HG02943 (cell line): ENCODE data around the gene SSPN.
"Not testable (repeated sequence)": the region's sequence is repeated elsewhere in the genome, so short reads cannot be mapped to it uniquely, and the experiment has no call there.

Experiments used
- ATAC-seq: cut with Tn5 transposase; IDR thresholded peaks from one replicate; pipeline ENCODE4 v1.9.1; 2021; ENCODE audit warnings: mild to moderate bottlenecking, low read depth, moderate library complexity; ENCODE audit not compliant: unreplicated experiment

SSPN gene

DNA sequence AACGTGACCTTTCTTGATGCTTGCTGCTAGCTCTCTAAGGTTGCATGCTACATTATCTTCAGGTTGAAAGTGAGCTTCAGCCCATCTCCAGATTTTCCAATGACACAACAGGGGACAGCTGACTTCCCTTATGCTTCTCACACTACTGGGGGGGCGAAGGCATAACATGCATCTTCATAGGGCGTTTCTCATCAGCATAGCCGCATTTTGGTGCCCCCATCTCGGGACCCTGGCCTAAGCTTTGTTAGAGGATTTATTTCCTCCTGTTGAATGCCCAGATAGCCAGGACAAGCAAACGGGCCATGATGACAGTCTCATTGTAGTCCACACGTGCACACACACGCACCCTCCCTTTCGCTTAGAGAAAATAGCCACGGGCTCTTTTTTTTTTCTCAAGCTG is 30.7 kb downstream of the SSPN start:
- ATAC-seq = no peak

DNA sequence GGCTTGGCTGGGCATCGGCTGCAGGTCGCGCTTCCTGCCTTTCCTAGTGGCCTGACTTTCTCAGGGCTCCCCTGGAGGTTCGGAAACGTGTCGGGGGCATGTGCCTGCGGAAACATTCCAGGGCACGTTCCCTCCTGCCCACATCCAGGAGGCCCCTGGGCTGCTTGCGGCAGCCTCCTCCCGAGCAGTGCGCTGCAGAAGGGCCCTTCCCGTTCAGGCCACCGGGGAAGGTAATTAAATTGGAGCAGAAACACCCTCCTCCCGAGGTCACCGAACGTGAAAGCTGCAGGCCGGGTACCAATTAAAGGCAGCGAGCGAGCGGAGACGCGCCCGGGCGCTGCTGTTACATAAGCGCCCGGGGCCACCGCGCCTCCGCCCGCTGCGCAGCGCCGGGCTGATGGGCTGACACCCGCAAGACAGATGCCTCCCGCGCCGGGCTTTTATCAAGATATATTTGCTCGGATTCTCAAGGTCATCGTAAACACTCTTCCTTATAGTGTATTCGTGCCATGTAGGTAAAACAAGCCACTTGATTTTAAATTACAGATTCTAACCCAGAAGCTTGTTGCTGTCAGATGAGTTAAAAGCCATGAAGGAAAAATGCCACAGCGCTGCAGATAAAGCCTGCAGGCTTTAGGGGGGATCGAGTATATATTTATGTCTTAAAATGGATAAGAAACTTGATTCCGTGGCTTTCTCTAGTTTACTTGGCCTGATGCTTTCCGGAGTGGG is 31.4 kb downstream of the SSPN start:
- no peak for ATAC-seq

DNA sequence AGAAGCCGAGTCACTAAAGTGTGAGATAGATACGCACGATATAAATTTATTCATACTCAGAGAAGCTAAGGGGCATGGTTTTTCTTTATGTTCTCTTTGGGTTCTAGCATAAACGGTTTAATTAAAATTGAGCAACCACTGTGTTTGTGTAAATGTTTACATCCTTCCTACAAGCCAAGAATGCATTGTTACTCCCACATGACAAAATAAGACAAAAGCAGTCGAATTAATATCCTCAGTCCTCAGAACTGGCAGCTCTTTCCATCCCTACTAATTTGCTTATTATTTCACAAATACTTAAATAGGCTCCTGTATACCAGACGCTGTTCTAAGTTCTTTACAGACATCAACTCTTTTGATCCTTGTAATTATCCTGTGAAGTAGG is 32.0 kb downstream of the SSPN start:
- no peak for ATAC-seq

DNA sequence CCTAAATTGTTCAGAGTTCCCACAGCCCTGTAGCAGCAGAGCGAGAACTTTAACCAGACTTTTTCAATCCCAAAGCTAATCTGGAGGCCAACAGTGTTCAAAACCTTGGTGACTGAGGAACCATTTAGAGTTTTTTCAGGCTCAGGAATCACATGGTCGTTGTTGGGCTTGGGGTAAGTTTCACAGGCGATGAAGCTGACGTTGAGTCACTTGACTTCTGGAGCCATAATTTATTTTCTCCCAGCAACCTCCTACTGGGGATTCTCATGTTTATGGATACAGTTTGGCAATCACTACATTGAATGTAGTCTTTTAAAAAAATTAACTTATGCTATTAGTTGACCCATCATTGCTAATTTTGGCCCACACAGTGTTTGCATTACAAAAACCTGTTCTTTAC is 34.5 kb downstream of the SSPN start:
- ATAC-seq = no peak

DNA sequence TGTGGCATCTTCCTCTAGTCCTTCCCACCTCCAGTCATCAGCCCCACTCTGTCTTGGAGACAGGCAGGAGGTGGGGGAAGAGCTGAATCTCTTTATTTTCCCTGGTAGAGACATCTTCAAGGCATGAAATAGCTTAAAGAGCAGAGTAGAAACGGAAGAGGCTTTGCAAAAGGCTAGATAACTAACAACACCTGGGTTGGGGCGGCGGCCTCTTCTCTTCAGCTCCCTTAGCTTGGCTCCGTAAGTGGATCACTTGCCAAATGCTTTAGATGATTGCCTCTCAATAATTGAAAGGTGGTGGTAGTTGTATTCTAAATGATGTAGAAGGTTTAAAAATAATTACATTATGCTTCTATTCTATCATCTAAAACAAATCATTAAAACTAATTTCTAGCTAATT is 36.1 kb downstream of the SSPN start:
- ATAC-seq = no peak

DNA sequence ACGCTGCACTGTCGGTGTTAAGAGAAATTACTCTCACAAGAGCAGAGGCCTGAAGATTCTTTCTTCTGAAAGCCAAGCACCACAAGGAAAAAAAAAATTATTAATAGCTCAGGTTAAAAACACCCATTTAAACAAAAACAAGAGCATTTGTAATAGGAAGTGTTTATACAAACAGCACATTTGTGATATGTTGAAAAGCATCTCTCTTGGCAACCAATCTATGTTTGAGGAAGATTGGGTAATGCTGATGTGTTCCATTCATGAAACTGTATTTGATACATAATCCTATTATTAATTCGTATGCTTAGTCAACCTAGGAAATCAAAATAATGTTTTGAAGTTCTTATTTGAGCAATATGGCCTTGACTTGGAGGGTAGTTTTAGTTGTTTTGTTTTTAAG is 36.5 kb downstream of the SSPN start:
- no peak for ATAC-seq

DNA sequence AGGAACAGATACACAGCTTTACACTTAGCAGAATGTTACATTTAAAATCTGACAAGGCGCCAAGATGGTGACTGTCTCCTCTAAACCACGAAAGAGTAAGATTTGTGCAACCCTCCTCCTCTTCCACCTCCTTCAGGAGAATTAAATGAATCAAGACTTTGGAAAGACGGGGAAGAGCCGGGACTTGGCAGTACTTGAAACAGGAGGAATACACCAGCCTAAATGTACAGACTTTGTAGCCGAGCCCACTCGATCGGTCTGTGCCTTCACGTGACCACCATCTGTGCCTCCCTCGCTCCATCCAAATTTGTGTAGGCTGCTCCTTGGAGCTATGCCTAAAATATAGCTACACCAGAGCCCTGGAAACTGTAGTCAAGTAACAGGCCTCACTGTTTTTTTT is 38.3 kb downstream of the SSPN start:
- ATAC-seq = no peak

DNA sequence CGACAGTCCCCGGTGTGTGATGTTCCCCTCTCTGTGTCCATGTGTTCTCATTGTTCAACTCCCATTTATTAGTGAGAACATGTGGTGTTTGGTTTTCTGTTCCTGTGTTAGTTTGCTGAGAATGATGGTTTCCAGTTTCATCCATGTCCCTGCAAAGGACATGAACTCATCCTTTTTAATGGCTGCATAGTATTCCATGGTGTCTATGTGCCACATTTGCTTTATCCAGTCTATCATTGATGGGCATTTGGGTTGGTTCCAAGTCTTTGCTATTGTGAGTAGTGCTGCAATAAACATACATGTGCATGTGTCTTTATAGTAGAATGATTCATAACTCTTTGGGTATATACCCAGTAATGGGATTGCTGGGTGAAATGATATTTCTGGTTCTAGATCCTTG is 40.1 kb downstream of the SSPN start:
- ATAC-seq = not testable (repeated sequence)

DNA sequence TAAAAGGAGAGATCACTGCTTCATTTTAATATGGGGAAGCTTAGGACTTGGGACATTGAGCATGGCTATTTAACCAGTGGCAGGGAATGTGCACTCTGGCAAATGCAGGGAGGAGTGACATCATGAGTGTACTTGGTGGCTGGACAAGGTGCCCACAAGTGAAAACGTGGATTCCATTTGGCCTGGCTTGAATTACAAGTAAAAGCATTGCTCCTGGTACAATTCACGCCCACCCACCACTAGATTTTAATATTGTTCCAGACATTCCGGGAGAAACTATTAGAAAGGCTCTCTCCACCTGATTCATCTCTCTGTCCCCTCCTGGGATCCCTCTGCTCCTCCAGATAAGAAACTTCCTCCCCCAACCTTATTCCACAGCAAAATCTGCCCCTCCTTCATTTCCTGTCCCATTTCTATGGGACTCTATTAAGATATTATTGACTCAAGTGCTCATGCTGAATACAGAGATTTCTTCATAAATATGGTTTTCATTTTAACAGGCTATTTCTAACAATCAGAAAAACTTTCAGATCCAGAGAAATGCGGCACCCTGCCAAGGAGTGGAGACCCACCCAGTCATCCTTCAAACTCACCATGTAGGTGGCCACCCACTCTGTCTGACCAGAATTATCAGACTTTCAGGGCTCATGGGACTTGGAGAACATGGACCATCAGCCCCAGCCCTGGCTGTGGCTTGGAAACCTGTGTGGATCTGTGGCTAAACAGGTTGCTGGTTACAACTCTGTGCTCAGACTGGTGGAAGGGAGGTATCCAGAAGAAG is 43.2 kb downstream of the SSPN start:
- ATAC-seq = no peak

DNA sequence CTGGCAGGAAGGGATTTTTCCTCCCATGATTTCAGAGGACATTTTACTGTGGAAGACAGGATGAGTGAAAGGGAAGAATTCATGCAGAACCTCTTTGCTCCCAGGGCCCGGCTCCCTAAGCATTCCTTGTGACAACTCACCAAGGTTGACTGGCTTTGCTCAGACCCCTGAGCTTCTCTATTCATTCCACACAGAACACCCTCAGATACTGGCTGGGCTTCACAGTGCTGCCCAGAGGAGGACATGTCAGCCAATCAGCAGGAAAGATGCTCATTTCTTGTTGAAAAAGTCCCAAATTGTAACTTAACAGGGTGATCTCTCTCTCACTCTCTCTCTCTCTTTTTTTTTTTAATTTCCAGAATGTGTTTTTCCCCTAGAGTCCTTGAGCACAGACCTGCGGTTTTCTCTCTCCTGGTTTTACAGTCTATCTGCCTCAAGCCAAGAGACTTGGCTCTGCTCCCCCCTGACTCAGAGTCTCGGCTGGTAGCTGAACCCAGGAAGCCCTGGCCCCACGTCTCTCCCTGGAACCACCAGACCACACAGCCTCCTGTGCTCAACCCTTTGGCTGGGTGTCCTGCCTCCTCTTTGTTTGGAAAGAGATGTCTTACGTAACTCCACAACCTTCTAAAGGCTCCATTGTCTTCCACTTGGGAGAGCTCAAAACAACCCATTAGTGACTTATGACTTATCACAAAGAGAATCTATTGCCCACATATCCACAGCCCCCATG is 43.9 kb downstream of the SSPN start:
- ATAC-seq = no peak

DNA sequence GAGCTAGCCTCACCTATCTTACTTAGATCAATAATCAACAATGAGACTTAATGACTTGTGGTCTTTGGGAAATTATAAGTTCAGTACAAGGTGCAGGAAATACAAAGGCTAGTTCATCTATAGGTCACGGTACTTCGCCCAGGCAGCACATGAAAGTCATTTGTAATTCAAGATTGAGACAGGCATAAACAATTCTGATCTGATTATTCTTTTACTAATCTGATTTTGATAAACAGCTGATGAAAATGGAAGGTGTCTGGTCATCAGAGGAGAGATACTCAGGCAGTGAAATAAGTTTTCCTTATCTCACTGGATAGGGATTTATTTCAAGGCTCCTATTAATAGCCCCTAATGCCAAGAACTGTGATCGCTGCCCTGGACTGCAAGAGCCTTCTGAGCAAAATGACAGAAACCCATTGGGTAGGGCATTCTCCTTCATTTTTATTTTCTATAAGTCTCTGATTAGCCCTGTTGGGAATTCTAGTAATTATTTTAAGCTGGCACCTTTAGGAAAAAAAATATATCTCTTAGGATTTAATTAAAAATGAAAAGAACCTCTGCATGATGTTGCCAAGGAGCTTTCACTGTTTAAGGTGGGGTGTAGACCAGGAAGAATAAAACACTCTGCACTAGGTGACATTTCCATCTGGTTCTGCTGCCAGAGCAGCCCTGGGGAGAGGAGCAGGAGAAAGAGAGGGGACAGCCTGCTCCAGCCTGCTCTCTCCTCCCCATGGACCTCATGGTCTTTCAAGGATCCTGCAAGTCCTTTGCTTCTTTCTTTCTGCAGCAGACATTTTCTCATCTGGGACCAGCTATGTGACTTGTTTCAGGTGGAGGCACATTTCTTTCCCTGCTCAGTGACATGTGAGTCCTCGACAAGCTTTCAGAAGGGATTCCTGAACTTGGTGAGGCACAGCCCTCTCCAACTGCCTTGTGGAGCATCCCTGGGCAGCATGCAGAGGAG is 44.8 kb downstream of the SSPN start:
- no peak for ATAC-seq

DNA sequence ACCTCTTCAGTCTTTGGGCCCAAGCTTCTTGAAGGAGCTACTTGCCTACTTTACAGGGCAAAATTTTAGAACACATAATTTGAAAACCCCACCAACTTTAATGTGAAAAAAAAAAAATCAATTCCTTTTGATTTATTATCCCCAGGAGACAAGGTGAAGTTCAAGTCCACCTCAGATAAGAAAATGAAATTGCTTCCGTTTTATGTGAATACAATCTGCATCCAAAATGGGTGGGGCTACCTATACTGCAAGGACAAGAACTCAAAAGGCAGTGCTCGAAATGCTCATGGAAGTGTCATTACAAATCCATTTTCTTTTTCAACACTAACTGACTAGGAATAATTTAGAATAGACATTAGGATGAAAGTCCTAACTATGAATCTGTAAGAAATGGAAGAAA is 45.7 kb downstream of the SSPN start:
- no peak for ATAC-seq

DNA sequence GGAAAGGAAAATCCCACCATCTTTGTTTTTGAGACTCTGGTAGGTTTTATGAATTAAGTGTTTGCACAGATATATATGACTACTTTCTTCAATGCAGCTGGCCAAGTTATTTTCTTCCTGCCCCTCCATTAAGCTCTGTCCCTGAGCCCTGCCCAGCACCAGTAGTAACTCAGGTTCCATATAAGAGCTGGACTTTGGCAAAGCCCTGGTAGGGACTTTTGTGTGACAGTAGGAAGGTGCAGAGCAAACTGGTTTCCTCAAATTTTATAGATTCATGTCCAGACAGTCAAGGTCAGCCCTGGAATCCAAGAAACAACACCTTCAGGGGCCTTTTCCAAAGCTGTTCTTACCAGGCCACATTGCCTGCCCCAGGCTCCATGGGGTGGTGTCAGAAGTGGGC is 47.3 kb downstream of the SSPN start:
- ATAC-seq = no peak

DNA sequence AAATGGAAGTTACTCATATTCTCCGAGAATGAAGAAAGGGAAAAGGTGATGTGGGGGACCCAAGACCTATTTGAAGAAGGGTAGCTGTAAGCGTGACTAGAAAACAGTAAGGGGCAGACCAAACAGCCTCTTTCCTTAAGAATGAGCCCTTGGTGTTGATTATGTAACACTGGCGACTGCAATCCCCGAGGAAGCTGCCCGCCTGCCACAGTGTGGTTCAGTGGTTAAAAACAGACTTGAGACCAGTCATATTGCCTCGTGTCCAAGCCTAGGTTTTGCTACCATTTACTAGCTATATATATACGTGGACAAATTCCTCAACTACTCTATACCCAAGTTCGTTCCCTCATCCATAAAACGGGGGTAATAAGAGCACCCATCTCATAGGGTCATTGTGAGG is 49.1 kb downstream of the SSPN start:
- ATAC-seq = no peak

DNA sequence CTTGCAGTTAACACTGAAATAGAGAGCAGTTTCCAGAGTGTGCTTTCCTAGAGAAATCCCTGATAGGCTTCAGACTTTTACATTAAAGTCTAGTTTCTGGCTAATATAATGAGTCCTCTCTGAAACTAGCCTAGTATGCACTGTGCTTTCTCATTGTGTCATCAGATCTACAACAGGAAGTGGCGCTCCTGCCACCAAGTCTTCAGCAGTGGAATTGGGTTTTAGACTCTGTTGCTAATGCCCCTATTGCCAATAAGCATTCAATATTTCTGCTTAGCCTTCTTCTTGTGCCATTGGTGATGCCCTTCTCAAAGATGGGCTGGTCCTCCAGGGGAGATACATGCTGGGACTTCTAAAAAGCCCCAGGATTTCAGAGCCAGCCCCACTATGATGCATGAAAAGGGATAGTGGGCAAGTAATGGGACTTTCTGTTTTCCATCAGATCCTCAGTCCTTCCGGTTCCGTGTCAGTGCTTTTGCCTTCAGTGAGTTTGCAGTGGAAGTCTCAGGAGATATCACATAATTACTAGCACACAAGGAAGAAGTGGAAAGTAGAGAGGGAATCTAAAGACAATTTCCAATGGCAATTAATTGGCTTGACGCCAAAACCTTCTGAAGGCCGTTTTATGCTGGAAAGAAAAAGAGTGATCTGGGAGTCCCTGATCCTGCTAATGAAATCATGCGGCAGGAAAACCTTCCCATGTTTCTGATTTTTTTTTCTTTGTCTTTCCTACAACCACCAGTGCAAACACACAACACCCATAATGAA is 50.0 kb downstream of the SSPN start:
- no peak for ATAC-seq

DNA sequence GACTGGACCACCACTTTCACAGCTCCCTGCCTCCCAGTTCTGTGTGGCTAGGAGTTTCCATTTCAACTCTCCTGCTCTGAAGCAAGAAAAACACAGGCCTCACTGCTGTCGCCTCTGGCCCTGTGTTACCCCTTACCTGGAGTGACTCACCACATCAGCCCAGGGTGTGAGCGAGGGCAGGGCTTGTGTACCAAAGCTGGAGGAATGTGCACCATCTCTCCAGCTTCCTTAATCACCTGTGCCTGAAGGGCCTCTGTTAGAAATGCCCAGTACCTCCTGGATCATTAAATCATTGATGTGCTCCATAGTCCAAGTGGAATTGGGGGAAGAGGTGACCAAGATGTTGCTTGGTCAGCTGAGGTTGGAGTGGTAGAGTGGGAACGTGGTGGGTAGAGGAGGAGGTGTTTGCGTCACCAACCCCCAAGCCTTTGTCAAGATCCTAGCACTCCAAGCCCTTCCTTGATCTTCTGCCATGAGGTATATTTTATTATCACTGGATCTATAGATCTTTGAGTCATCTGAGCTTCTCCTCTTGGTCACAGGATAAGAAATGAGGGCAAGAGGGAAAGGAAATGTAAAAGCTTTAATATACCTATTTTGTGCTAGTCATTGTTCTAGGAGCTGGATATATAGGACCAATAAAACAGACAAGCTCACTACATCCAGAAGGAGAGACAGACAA is 51.3 kb downstream of the SSPN start:
- no peak for ATAC-seq

DNA sequence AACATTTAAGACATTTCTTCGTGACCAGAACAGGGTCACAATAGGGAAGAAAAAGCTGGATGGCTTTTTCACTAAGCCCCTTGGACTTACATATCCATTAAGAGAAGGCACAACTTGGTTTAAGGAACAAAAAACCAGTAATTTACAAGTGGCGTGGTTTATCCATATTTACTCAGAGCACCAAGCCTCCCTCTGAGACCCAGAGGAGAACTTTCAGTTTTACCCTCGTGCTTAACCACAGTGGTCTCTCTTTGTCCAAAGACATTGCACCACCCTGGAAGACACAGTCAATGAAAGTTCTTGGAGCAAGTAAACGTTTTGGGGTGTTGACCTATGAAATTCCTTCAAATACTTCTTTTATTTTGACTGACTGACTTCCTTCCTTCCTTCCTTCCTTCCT is 52.5 kb downstream of the SSPN start:
- ATAC-seq = no peak

DNA sequence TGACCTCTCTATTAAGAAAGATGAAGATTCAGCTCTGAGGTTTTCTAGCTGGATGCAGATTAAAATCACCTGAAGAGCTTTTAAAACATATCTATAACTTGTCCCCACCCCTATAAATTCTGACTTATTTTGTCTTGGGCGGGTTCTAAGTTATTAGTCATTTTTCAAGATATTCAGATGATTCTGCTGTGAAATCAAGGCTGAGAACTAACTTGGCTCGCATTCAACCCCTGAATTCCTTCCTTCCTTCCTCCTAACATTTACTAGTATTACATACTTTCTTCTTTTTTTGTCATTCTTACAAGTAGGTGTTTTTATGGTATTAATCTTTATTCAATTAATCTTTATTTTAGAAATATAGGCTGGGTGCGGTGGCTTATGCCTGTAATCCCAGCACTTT is 55.4 kb downstream of the SSPN start:
- ATAC-seq = no peak

DNA sequence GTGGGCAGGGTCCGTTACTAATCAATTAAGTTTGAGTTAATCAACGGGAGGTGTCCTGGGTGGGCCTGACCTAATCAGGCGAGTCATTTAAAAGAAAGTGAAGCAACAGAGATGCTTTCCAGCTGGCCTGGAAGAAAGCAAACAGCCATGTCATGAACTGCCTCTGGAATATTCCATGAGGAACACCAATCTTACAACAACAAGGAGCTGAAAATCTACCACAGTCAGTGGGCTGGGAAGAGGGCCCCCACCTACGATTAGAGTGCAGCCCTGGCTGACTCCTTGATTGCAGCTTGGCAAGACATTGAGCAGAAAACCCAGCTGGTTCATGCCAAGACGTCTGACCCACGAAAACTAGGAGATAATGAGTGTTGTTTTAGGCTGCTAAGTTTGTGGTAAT is 56.2 kb downstream of the SSPN start:
- ATAC-seq = no peak
